Large intestine (tissue), 12 donors: ENCODE measurements around the gene HIGD2B. TPM values are rescaled to one million over a fixed set of nuclear protein-coding genes. Genes with fewer than 3 reads are reported as not detected.
"Not testable (repeated sequence)": the region's sequence is repeated elsewhere in the genome, so short reads cannot be mapped to it uniquely, and the experiment has no call there.

Source experiments
- DNase-seq, 2 donors: peaks; one replicate each; pipeline versions ENCODE4 v3.0.0 to v3.0.0-alpha.2; 2013
- H3K27ac ChIP-seq: one replicate; pipeline ENCODE4 v1.5.1; 2013; ENCODE audit warnings: low read length
- H3K27me3 ChIP-seq: 2 replicates; pipeline ENCODE4 v1.6.1; 2013; ENCODE audit warnings: low read length; ENCODE audit not compliant: control insufficient read depth, insufficient read depth
- H3K36me3 ChIP-seq: 2 replicates; pipeline ENCODE4 v1.6.1; 2013; ENCODE audit warnings: low read length; ENCODE audit not compliant: control insufficient read depth, insufficient read depth
- H3K4me1 ChIP-seq: one replicate; pipeline ENCODE4 v1.6.1; 2013; ENCODE audit warnings: low read length; ENCODE audit not compliant: control insufficient read depth, insufficient read depth
- H3K4me3 ChIP-seq: one replicate; pipeline ENCODE4 v1.5.1; 2013; ENCODE audit warnings: low read length
- H3K9me3 ChIP-seq: one replicate; pipeline ENCODE4 v1.6.1; 2013; ENCODE audit warnings: mild to moderate bottlenecking, low read depth, low read length, moderate library complexity; ENCODE audit not compliant: control insufficient read depth
- WGBS: methylation state at CpG from one replicate; pipeline ENCODE4 v1.1.5; 2013; ENCODE audit warnings: low lambda C conversion rate; ENCODE audit not compliant: insufficient coverage; 5-methylcytosine and 5-hydroxymethylcytosine counted together
- long read RNA-seq, 11 donors: transcript quantifications; one replicate each; lab custom pipeline, GENCODE V29; 2026
- polyA plus RNA-seq: library from polyadenylated mRNA; unstranded; fragments of 120-200 nt; gene quantifications from one replicate; pipeline ENCODE4 v1.2.1, GENCODE V29; 2013

Gene HIGD2B, protein sequence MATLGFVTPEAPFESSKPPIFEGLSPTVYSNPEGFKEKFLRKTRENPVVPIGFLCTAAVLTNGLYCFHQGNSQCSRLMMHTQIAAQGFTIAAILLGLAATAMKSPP
- polyA plus RNA-seq, result not detected
- long read RNA-seq, donor 1, result 0 reads
- long read RNA-seq, donor 2, result 0 reads
- long read RNA-seq, donor 3, result 0 reads
- long read RNA-seq, donor 4, result 0 reads
- long read RNA-seq, donor 5, result 0 reads
- long read RNA-seq, donor 6, result 0 reads
- long read RNA-seq, donor 7, result 0 reads
- long read RNA-seq, donor 8, result 0 reads
- long read RNA-seq, donor 9, result 0 reads
- long read RNA-seq, donor 10, result 0 reads
- long read RNA-seq, donor 11, result 0 reads

DNA sequence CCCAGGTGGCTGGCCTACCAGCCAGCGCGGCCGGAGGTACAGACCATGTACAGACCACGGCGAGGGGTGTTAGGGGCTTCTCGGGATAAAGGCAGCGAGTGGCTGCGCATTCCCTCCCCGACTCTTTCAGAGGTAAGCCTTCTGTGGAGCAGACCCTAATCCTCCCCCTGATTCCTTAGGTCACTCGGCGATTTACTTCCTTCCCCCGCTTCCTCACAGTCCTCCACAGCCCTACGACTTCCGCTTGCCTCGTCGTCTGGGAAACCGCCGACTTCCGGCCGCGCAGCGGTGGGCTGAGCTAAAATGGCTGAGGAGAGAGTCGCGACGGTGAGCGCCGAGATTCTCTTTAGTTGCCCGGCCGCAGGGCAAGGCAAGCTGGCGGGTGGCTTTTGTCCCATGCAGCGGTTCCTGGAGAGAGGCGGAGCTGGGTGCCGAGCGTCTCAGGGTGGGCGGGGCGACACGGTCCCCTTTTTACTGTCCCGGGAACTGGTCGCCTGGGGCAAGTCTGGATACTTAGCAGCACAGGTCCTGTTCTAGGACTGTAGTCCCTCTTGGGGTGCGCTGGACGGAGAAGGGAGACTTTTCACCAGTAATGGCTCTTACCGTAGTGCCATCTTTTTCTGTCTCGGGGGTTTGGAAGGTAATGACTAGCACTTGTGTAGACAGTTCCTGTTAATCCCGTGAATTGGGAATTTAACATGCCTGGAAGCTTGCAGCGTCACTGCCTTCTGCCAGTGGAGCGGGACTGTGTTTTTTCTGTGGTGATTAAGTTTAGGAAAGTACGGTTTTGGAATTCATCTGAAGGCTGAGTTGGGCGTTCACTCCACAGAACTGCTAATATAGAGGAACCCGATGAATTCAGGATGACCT, at the start of gene HIGD2B, which contains the start of gene BBS4:
Gene HIGD2B (minus strand): TSS at position 258 of the 870 bp plus-strand sequence. CDS start 9,808 bp downstream, outside the sequence.
Gene BBS4 (plus strand): TSS at position 283 of the 870 bp plus-strand sequence. CDS start 21 bp downstream, at position 304.
- peak within 1 kb of the TSS; percentile 87 for H3K4me3 ChIP-seq
- H3K9me3 ChIP-seq, result no peaks in the 10 kb centered on the region
- no peaks in the 10 kb centered on the region for H3K36me3 ChIP-seq
- WGBS, result 0% methylated on average over 3 of the region's 49 CpGs
- H3K4me1 ChIP-seq, result no peaks in the 10 kb centered on the region
- no peaks in the 10 kb centered on the region for H3K27me3 ChIP-seq
- peak within 1 kb of the TSS; percentile 91 for H3K27ac ChIP-seq
- DNase-seq, result peak; percentile 91 to 95

DNA sequence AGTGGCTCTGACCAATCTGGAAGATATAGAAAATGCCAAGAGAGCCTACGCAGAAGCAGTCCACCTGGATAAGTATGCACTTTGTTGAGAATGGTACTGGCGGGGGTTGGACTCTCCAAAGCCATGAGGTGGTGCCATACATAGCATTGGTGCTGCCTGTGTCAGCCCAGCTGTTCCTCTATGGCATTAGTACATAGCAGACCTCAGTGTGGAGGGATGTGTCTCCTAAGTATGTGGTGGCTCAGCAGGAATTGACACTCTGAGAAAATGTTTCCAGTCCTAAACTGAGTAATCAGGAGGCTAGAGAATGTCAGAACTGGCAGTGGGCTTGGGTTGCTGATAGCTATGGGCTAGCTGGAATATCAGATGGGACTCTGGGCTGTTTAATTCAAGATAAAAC, 49.1 kb upstream of the HIGD2B start:
- no peaks in the 10 kb centered on the region for H3K9me3 ChIP-seq
- no peak overlapping the region for H3K4me3 ChIP-seq
- H3K27ac ChIP-seq, result no peak overlapping the region
- H3K4me1 ChIP-seq, result no peaks in the 10 kb centered on the region
- no peaks in the 10 kb centered on the region for H3K27me3 ChIP-seq
- no peak for DNase-seq
- peaks cover 69% of the 10 kb centered on the region for H3K36me3 ChIP-seq
- no CpG with 5 or more reads among the region's 2 CpGs for WGBS

DNA sequence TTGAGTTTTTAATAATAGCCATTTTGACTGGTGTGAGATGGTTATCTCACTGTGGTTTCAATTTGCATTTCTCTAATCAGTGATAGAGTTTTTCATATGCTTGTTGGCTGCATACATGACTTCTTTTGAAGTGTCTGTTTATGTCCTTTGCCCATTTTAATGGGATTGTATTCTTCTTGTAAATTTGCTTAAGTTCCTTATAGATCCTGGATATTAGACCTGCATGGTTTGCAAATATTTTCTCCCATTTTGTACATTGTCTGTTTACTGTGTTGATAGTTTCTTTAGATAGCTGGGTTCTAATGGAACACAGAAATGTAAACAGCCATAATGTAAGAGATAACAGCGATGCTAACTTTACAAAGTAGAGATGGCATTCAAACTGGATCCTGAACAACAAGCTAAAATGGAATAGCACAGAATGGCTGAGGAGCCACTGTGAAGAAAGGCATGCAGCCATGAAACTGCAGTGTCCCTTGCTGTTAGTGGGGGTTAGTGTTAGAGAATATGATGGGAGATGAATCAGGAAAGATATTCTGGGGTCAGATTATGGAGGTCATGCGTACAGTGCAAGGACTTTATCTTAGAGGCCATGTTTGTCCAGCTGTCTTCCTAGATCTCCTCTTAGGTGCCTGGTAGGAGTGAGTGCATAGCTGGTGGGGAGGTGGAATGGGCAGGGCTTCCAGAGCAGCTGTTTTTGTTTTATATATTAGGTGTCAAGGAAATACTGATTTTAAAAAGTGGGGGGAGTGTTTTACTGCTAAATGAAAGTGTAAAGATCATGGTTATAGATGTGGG, 48.2 kb upstream of the HIGD2B start:
- WGBS, result no CpG with 5 or more reads among the region's 2 CpGs
- Histone ChIP-seq H3K9me3 (no peaks in the 10 kb centered on the region), H3K27ac (no peak overlapping the region), H3K4me3 (no peak overlapping the region), H3K4me1 (no peaks in the 10 kb centered on the region), H3K27me3 (no peaks in the 10 kb centered on the region), H3K36me3 (peaks cover 65% of the 10 kb centered on the region)
- no peak for DNase-seq

DNA sequence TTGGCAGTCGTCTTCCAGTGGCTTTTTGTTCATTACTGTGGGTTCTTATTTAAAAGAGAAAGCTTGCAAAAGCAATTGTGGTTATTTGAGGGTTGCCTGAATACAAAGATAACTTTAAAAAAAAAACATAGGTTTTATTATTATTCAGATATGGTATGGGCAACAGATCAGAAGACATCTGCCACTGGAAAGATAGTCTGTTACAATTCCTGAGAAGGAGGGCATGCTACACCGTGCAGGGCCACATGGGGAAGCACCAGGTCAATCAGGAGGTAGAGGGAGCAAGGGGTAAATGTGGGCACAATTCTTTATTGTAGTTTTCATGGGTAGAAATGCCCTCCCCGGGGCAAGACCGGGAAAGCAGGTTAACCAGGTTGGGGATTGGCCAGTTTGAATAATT, 46.5 kb upstream of the HIGD2B start:
- Histone ChIP-seq H3K36me3 (peaks cover 51% of the 10 kb centered on the region), H3K27ac (no peak overlapping the region), H3K9me3 (no peaks in the 10 kb centered on the region), H3K4me1 (no peaks in the 10 kb centered on the region), H3K27me3 (no peaks in the 10 kb centered on the region), H3K4me3 (no peak overlapping the region)
- no CpG with 5 or more reads among the region's 4 CpGs for WGBS
- no peak for DNase-seq

DNA sequence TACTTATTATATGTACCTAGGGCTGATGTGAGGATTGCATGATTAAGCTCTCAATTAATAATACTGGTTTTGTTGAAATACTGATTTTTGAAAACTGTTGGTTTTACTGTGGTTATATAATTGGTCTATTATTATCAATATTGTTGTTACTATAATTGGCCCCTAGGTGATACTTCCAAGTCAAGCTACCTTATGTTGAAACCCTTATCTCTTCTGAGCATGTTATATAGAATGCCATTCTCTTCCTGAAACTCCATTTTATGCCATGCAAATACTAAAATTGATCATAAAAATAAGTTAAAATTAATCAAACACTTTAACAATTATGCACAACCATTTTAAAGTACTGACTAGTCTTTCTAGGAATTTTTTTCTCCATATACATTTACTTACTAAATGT, 46.1 kb upstream of the HIGD2B start:
- Histone ChIP-seq H3K9me3 (no peaks in the 10 kb centered on the region), H3K27ac (no peak overlapping the region), H3K4me1 (no peaks in the 10 kb centered on the region), H3K36me3 (peaks cover 48% of the 10 kb centered on the region), H3K27me3 (no peaks in the 10 kb centered on the region), H3K4me3 (no peak overlapping the region)
- no peak for DNase-seq

DNA sequence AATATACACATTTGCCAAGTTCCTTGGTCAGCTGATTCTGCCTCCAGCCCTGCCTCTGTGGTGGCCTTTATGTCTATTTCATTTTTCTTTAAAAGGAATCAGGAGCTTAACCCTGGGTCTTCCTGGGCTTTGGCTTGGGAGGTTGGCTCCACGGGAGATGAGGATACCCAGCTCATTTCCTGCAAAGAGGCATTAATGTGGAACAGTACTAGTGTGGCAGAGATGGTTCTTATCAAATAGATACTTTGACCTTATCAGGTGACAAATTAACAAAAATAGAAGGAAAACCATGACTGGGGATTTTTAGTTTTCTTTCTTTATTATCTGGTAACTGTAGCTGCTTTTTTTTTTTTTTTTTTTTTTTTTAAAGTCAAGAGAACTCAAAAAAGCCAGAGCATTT, 42.8 kb upstream of the HIGD2B start:
- H3K36me3 ChIP-seq, result peaks cover 39% of the 10 kb centered on the region
- H3K4me1 ChIP-seq, result no peaks in the 10 kb centered on the region
- no peaks in the 10 kb centered on the region for H3K9me3 ChIP-seq
- no peak overlapping the region for H3K4me3 ChIP-seq
- no peaks in the 10 kb centered on the region for H3K27me3 ChIP-seq
- no CpG with 5 or more reads among the region's 1 CpG for WGBS
- no peak overlapping the region for H3K27ac ChIP-seq
- DNase-seq, result no peak

DNA sequence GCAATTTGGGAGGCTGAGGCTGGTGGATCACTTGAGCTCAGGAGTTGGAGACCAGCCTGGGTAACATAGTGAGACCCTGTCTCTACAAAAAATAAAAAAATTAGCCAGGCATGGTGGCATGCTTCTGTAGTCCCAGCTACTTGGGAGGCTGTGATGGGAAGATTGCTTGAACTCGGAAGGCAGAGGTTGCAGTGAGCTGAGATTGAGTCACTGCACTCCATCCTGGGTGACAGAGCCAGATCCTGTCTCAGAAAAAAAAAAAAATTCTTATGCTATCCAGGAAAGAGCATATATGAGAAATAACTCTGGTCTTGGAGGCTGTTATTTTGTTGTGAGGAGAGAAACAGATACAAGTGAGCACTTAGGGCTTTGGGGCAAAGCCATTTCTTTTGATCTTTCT, 42.3 kb upstream of the HIGD2B start:
- DNase-seq, H3K4me1 ChIP-seq, H3K9me3 ChIP-seq, H3K4me3 ChIP-seq, H3K27me3 ChIP-seq, H3K27ac ChIP-seq: not testable (repeated sequence)
- WGBS, result no CpG with 5 or more reads among the region's 1 CpG
- H3K36me3 ChIP-seq, result peaks cover 37% of the 10 kb centered on the region

DNA sequence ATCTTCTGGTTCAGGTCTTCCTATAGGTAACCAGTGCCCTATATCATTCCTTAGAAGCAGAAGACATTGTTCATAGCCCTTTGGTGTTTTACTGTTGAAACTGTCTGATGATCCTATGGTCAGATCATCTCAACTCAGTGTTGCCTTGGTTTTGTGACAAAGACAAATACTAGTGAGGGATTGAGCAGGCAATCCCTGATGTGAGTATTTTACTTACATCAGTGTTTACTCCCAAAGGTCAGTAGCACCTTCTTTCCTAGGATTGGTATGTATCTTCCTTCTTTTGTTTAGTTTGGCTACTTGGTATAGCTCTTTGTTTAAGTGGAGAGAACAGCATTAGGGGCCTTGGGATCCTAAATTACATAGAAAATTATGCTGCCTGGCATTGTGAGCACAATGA, 41.2 kb upstream of the HIGD2B start:
- H3K36me3 ChIP-seq, result peaks cover 28% of the 10 kb centered on the region
- H3K4me3 ChIP-seq, result no peak overlapping the region
- no peak for DNase-seq

DNA sequence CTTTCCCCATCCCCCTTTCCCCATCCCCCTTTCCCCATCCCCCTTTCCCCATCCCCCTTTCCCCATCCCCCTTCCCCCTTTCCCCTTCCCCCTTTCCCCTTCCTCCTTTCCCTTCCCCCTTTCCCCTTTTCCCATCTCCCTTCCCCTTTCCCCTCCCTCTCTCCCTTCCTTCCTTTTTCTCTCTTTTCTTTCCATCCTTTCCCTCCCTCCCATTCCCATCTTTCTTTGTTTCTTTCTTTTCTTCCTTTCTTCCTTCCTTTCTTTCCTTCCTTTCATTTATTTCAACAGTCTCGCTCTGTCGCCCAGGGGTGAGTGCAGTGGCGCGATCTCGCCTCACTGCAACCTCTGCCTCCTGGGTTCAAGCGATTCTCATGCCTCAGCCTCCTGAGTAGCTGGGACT, 39.9 kb upstream of the HIGD2B start:
- H3K4me3 ChIP-seq, DNase-seq, H3K9me3 ChIP-seq, H3K4me1 ChIP-seq, H3K27me3 ChIP-seq, H3K27ac ChIP-seq: not testable (repeated sequence)
- whole genome bisulfite sequencing, result 94% methylated on average over 2 of the region's 6 CpGs
- H3K36me3 ChIP-seq, result peaks cover 18% of the 10 kb centered on the region

More for the DNA sequence above, 41.2 kb upstream of the HIGD2B start:
- Histone ChIP-seq H3K27me3 (no peaks in the 10 kb centered on the region), H3K4me1 (no peaks in the 10 kb centered on the region), H3K9me3 (no peaks in the 10 kb centered on the region), H3K27ac (no peak overlapping the region)

DNA sequence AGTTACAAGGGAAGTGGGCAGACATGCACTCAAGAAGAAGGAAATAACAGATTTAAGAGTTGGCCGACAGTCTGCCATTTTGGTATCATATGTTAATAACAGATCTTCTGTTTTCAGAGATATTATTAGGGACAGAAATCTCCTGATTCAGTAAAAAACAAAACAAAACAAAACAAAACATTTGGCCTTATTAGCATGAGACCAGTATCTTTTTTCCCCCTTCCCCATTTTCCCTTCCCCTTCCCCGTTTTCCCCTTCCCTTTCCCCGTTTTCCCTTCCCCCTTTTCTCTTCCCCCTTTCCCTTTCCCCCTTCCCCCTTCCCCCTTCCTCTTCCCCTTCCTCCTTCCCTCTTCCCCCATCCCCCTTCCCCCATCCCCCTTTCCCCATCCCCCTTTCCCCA, 39.5 kb upstream of the HIGD2B start:
- Histone ChIP-seq H3K27ac (no peak overlapping the region), H3K4me3 (no peak overlapping the region), H3K9me3 (no peaks in the 10 kb centered on the region), H3K27me3 (no peaks in the 10 kb centered on the region), H3K36me3 (peaks cover 15% of the 10 kb centered on the region), H3K4me1 (no peaks in the 10 kb centered on the region)
- DNase-seq, result no peak
- no CpG with 5 or more reads among the region's 3 CpGs for WGBS
